CD8-positive, alpha-beta memory T cell (primary cell): Measurements from ENCODE around the gene EPN3. TPM values are rescaled to one million over a fixed set of nuclear protein-coding genes. Genes with fewer than 3 reads are reported as not detected.

Experiments used
- polyA plus RNA-seq: library from polyadenylated mRNA; unstranded; fragments of 300-500 nt; fragmentation: Illumina TruSeq; gene quantifications from one replicate; pipeline ENCODE4 v1.2.3, GENCODE V29; 2021
- total RNA-seq, 2 experiments: library from RNA; stranded (reverse); gene quantifications; one replicate each; pipeline ENCODE4 v1.2.3, GENCODE V29; 2021

The EPN3 gene
- total and polyA plus RNA-seq, 3 experiments from 2014 or later = not detected

Other genes starting within 250 kb of the EPN3 start
- 10 to 100 TPM; 31.8 to 32.6 TPM for gene XYLT2, start 186.6 kb upstream of the EPN3 start, total RNA-seq
- 17.8 TPM for gene XYLT2, start 186.6 kb upstream of the EPN3 start, polyA plus RNA-seq
- 10 to 100 TPM; 87.2 to 88.8 TPM for gene MRPL27, start 159.6 kb upstream of the EPN3 start, total RNA-seq
- gene MRPL27, start 159.6 kb upstream of the EPN3 start, polyA plus RNA-seq = 49.2 TPM
- gene EME1, start 159.5 kb upstream of the EPN3 start, total RNA-seq = 10 to 100 TPM; 23.6 to 24.8 TPM
- 0.43 TPM for gene EME1, start 159.5 kb upstream of the EPN3 start, polyA plus RNA-seq
- 100 to 1,000 TPM; 122 to 127 TPM for gene LRRC59, start 135.2 kb upstream of the EPN3 start, total RNA-seq
- gene LRRC59, start 135.2 kb upstream of the EPN3 start, polyA plus RNA-seq = 22.9 TPM
- 10 to 100 TPM; 12.4 to 14.8 TPM for gene ACSF2, start 106.5 kb upstream of the EPN3 start, total RNA-seq
- 3.1 TPM for gene ACSF2, start 106.5 kb upstream of the EPN3 start, polyA plus RNA-seq
- gene CHAD, start 63.9 kb upstream of the EPN3 start, total RNA-seq = not detected
- gene CHAD, start 63.9 kb upstream of the EPN3 start, polyA plus RNA-seq = not detected
- 10 to 100 TPM; 45.7 to 46.8 TPM for gene RSAD1, start 53.9 kb upstream of the EPN3 start, total RNA-seq
- 66.4 TPM for gene RSAD1, start 53.9 kb upstream of the EPN3 start, polyA plus RNA-seq
- gene MYCBPAP, start 24.3 kb upstream of the EPN3 start, total RNA-seq = under 1 TPM; 0.83 to 0.86 TPM
- gene MYCBPAP, start 24.3 kb upstream of the EPN3 start, polyA plus RNA-seq = not detected
- 10 to 100 TPM; 34.7 to 42.9 TPM for gene SPATA20, start 14.4 kb downstream of the EPN3 start, total RNA-seq
- 11.0 TPM for gene SPATA20, start 14.4 kb downstream of the EPN3 start, polyA plus RNA-seq
- gene CACNA1G, start 28.0 kb downstream of the EPN3 start, total RNA-seq = under 1 TPM in 1 of 2 experiments, not detected in 1; 0.07 TPM
- not detected for gene CACNA1G, start 28.0 kb downstream of the EPN3 start, polyA plus RNA-seq
- under 1 TPM; 0.37 to 0.69 TPM for gene ABCC3, start 102.1 kb downstream of the EPN3 start, total RNA-seq
- gene ABCC3, start 102.1 kb downstream of the EPN3 start, polyA plus RNA-seq = not detected
- gene ANKRD40, start 175.2 kb downstream of the EPN3 start, total RNA-seq = 10 to 100 TPM; 48.2 to 48.5 TPM
- 6.6 TPM for gene ANKRD40, start 175.2 kb downstream of the EPN3 start, polyA plus RNA-seq
- 100 to 1,000 TPM; 113 to 120 TPM for gene LUC7L3, start 186.9 kb downstream of the EPN3 start, total RNA-seq
- gene LUC7L3, start 186.9 kb downstream of the EPN3 start, polyA plus RNA-seq = 72.5 TPM
- gene ANKRD40CL, start 234.8 kb downstream of the EPN3 start, total RNA-seq = not detected
- not detected for gene ANKRD40CL, start 234.8 kb downstream of the EPN3 start, polyA plus RNA-seq